GM23338 (cell line): ENCODE data around the gene CACNB2. TPM values are rescaled to one million over a fixed set of nuclear protein-coding genes. Genes with fewer than 3 reads are reported as not detected.

Experiments
- ATAC-seq: fragments of 200-7000 bp; cut with Tn5 transposase; 3 replicates; pipeline ENCODE4 v1.9.1; 2020
- DNase-seq: peaks from one replicate; pipeline ENCODE4 v3.0.0-alpha.2; 2015; ENCODE audit warnings: low spot score
- H2AFZ ChIP-seq: fragments of 200-600 bp; sonication (generic); 2 replicates; pipeline ENCODE4 v1.8.0; 2016; ENCODE audit warnings: antibody characterized with exemption, mild to moderate bottlenecking, moderate library complexity
- H3F3A ChIP-seq: fragments of 200-600 bp; sonication (generic); replicated peaks from 2 replicates; pipeline ENCODE4 v1.8.0; 2017; ENCODE audit warnings: antibody characterized with exemption, mixed run types, low read depth
- H3K27ac ChIP-seq: fragments of 200-600 bp; sonication (generic); 2 replicates; pipeline ENCODE4 v1.6.1; 2016; ENCODE audit warnings: low read depth
- H3K27me3 ChIP-seq: fragments of 200-600 bp; sonication (generic); 2 replicates; pipeline ENCODE4 v1.8.0; 2016; ENCODE audit warnings: mild to moderate bottlenecking, mixed run types, moderate library complexity; ENCODE audit not compliant: insufficient read depth
- H3K36me3 ChIP-seq: fragments of 200-600 bp; sonication (generic); 2 replicates; pipeline ENCODE4 v1.8.0; 2016; ENCODE audit warnings: mild to moderate bottlenecking; ENCODE audit not compliant: insufficient read depth
- H3K4me1 ChIP-seq: fragments of 200-600 bp; sonication (generic); 2 replicates; pipeline ENCODE4 v1.8.0; 2016; ENCODE audit warnings: mild to moderate bottlenecking, moderate library complexity; ENCODE audit not compliant: insufficient read depth
- H3K4me2 ChIP-seq: fragments of 200-600 bp; sonication (generic); 2 replicates; pipeline ENCODE4 v1.7.1; 2017; ENCODE audit warnings: mixed run types
- H3K4me3 ChIP-seq: fragments of 200-600 bp; sonication (generic); 2 replicates; pipeline ENCODE4 v1.6.1; 2016; ENCODE audit warnings: mixed run types
- H3K79me2 ChIP-seq: fragments of 200-600 bp; sonication (generic); replicated peaks from 2 replicates; pipeline ENCODE4 v1.8.0; 2017; ENCODE audit warnings: mild to moderate bottlenecking; ENCODE audit not compliant: insufficient read depth
- H3K9me2 ChIP-seq: fragments of 200-600 bp; sonication (generic); 2 replicates; pipeline ENCODE4 v1.8.0; 2017; ENCODE audit not compliant: insufficient read depth
- H4K20me1 ChIP-seq: fragments of 200-600 bp; sonication (generic); replicated peaks from 2 replicates; pipeline ENCODE4 v1.8.0; 2017; ENCODE audit warnings: mild to moderate bottlenecking; ENCODE audit not compliant: insufficient read depth
- H3K27ac Mint-ChIP-seq: 2 replicates; pipeline ENCODE4 v1.8.0; 2020; ENCODE audit warnings: inconsistent platforms, mild to moderate bottlenecking, moderate library complexity, mixed read lengths
- H3K27me3 Mint-ChIP-seq: 3 replicates; pipeline ENCODE4 v1.8.0; 2022; ENCODE audit warnings: low read depth, mild to moderate bottlenecking, moderate library complexity, mixed read lengths, inconsistent platforms; ENCODE audit not compliant: insufficient read depth, poor library complexity
- H3K36me3 Mint-ChIP-seq: 3 replicates; pipeline ENCODE4 v1.8.0; 2021; ENCODE audit warnings: low read depth, mild to moderate bottlenecking, inconsistent platforms, moderate library complexity, mixed read lengths
- H3K4me1 Mint-ChIP-seq: 3 replicates; pipeline ENCODE4 v1.8.0; 2020; ENCODE audit warnings: mild to moderate bottlenecking, inconsistent platforms, mixed read lengths
- H3K4me3 Mint-ChIP-seq: 3 replicates; pipeline ENCODE4 v1.8.0; 2021; ENCODE audit warnings: moderate library complexity, mild to moderate bottlenecking, inconsistent platforms, mixed read lengths
- H3K9me3 Mint-ChIP-seq: 3 replicates; pipeline ENCODE4 v1.8.0; 2020; ENCODE audit warnings: moderate library complexity, mild to moderate bottlenecking, inconsistent platforms, mixed read lengths
- CREB1 ChIP-seq: fragments of 250-450 bp; sonication (Bioruptor Pico); IDR thresholded peaks from 2 replicates; pipeline ENCODE4 v1.5.0; 2020; ENCODE audit warnings: low read depth, mild to moderate bottlenecking, moderate library complexity
- EZH2 ChIP-seq: fragments of 200-600 bp; sonication (generic); IDR thresholded peaks from one replicate; pipeline ENCODE4 v1.8.0; 2017; ENCODE audit warnings: antibody characterized with exemption, mild to moderate bottlenecking, low read depth; ENCODE audit not compliant: unreplicated experiment
- EZH2phosphoT487 ChIP-seq: fragments of 200-600 bp; sonication (generic); IDR thresholded peaks from one replicate; pipeline ENCODE4 v1.8.1; 2018; ENCODE audit warnings: antibody characterized with exemption; ENCODE audit not compliant: unreplicated experiment
- JUNB ChIP-seq: IDR thresholded peaks from one replicate; pipeline ENCODE4 v1.6.1; 2016; ENCODE audit warnings: antibody characterized with exemption; ENCODE audit not compliant: unreplicated experiment
- NANOG ChIP-seq: IDR thresholded peaks from 2 replicates; pipeline ENCODE4 v1.6.1; 2016; ENCODE audit warnings: antibody characterized with exemption, borderline replicate concordance
- POLR2AphosphoS5 ChIP-seq: IDR thresholded peaks from 2 replicates; pipeline ENCODE4 v1.6.1; 2016; ENCODE audit warnings: antibody characterized with exemption, low read depth
- STAT1 ChIP-seq: IDR thresholded peaks from one replicate; pipeline ENCODE4 v1.6.1; 2016; ENCODE audit warnings: antibody characterized with exemption; ENCODE audit not compliant: unreplicated experiment
- ZNF114 ChIP-seq: fragments of 250-450 bp; sonication (Bioruptor Pico); IDR thresholded peaks from 2 replicates; pipeline ENCODE4 v1.5.0; 2020; ENCODE audit warnings: mild to moderate bottlenecking, moderate library complexity
- ZNF331 ChIP-seq: fragments of 250-450 bp; sonication (Bioruptor Pico); IDR thresholded peaks from 2 replicates; pipeline ENCODE4 v1.5.0; 2020; ENCODE audit warnings: low read depth, mild to moderate bottlenecking, moderate library complexity
- polyA plus RNA-seq: library from polyadenylated mRNA; unstranded; fragments of >200 nt; fragmentation: Nextera tagmentation; extraction: Ambion mirVana; gene quantifications from 2 replicates; pipeline ENCODE4 v1.2.1, GENCODE V29; 2016
- total RNA-seq: library from RNA; depleted of rRNA; stranded (reverse); fragments of >200 nt; shearing (Covaris generic); gene quantifications from 2 replicates; pipeline ENCODE4 v1.2.3, GENCODE V29; 2014
- TF ChIP-seq, protein P1 (sequence below): IDR thresholded peaks from 2 replicates; pipeline ENCODE4 v1.6.1; 2016; ENCODE audit warnings: antibody characterized with exemption
- TF ChIP-seq, protein P2 (sequence below): fragments of 250-450 bp; sonication (Bioruptor Pico); IDR thresholded peaks from 2 replicates; pipeline ENCODE4 v1.5.0; 2020; ENCODE audit warnings: mild to moderate bottlenecking, moderate library complexity
- TF ChIP-seq, protein P3 (sequence below), 2 experiments: fragments of 200-600 bp in 1 of 2; sonication (generic) in 1 of 2; conservative IDR thresholded peaks; 2 replicates each; pipeline versions ENCODE4 v1.5.1 to v1.6.1; 2016 to 2017; ENCODE audit warnings: antibody characterized with exemption in 2 of 2, low read depth in 2 of 2, mild to moderate bottlenecking in 2 of 2, moderate library complexity in 1 of 2

The CACNB2 gene
- total and polyA plus RNA-seq, 2 experiments from 2014 or later: 5.0 to 5.9 TPM

DNA sequence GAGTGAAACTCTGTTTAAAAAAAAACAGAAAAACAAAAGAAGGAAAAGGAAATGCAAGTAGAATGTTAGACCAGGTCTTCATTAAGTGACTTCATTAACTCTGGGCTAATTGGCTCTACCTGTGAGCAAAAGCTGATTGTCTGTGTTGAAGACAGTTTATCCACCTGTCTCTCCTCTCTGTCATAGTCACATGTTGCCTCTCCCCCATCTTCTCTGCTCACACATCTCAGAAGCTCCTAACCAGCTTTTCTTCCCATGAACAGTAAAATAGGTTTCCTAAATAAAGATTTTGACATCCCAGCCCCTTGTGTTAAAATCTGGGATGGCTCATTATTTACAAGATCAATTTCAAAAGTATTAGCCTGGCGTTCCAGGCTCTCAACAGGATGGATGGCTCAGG is 222.7 kb downstream of the CACNB2 start (continued):
- no peak for TF ChIP-seq ZNF331 (CRISPR knock-in tag)
- TF ChIP-seq NANOG: no peak
- TF ChIP-seq EZH2: no peak

DNA sequence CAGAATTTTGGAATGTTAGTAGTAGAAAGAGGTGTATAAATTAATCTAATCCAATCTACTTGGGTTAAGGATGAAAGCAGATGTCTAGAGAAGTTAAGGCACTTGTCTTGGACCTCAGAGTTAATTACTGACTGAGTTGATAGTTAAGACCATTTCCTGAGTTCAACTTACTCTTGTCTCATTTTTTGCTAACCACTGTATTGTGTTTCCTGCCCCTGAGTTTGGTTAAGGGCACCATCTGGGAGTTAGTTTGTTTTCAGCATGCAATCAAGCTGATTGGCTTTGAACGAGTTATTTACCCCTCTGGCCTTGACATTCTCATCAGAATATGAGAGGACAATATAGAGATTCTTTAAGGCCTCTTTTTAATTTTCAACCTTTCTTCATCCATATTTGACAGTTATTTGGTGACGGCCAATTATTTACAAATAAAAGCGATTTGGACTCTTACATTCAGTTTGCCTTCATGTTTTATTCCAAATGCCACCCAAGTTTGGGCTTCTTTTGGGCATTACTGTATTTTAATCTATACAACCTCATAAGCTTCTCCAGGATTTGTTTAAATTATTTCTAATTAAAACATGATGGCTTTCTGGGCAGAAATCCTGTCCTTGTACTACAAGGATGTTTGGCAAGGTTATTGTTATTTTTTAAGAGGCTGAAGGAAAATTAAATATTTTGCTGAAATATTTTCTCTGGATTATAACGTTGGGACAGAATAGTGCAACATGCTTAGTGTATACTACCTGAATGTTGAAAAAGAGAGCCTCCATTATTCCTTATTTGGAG is 225.0 kb downstream of the CACNB2 start:
- Mint-ChIP-seq H3K36me3 (no peaks in the 10 kb centered on the region), H3K4me3 (no peak overlapping the region), H3K27me3 (no peaks in the 10 kb centered on the region), H3K9me3 (no peaks in the 10 kb centered on the region), H3K27ac (no peak overlapping the region), H3K4me1 (no peaks in the 10 kb centered on the region)
- no peaks in the 10 kb centered on the region for H3K9me2 ChIP-seq
- H3K79me2 ChIP-seq: no peaks in the 10 kb centered on the region
- H4K20me1 ChIP-seq: no peaks in the 10 kb centered on the region
- ATAC-seq: no peak
- no peaks in the 10 kb centered on the region for H3K27me3 ChIP-seq
- no peak overlapping the region for H3K27ac ChIP-seq
- no peak overlapping the region for H3K4me3 ChIP-seq
- H3F3A ChIP-seq: no peaks in the 10 kb centered on the region
- DNase-seq: no peak
- no peak overlapping the region for H2AFZ ChIP-seq
- H3K36me3 ChIP-seq: no peaks in the 10 kb centered on the region
- H3K4me1 ChIP-seq: no peaks in the 10 kb centered on the region
- H3K4me2 ChIP-seq: no peak overlapping the region
- TF ChIP-seq, protein P1, sequence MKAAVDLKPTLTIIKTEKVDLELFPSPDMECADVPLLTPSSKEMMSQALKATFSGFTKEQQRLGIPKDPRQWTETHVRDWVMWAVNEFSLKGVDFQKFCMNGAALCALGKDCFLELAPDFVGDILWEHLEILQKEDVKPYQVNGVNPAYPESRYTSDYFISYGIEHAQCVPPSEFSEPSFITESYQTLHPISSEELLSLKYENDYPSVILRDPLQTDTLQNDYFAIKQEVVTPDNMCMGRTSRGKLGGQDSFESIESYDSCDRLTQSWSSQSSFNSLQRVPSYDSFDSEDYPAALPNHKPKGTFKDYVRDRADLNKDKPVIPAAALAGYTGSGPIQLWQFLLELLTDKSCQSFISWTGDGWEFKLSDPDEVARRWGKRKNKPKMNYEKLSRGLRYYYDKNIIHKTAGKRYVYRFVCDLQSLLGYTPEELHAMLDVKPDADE: no peak
- TF ChIP-seq EZH2: no peak
- TF ChIP-seq POLR2AphosphoS5: no peak
- no peak for TF ChIP-seq ZNF331 (CRISPR knock-in tag)
- TF ChIP-seq CREB1 (CRISPR knock-in tag): no peak
- TF ChIP-seq STAT1: no peak
- no peak for TF ChIP-seq EZH2phosphoT487
- no peak for TF ChIP-seq JUNB
- TF ChIP-seq, protein P2, sequence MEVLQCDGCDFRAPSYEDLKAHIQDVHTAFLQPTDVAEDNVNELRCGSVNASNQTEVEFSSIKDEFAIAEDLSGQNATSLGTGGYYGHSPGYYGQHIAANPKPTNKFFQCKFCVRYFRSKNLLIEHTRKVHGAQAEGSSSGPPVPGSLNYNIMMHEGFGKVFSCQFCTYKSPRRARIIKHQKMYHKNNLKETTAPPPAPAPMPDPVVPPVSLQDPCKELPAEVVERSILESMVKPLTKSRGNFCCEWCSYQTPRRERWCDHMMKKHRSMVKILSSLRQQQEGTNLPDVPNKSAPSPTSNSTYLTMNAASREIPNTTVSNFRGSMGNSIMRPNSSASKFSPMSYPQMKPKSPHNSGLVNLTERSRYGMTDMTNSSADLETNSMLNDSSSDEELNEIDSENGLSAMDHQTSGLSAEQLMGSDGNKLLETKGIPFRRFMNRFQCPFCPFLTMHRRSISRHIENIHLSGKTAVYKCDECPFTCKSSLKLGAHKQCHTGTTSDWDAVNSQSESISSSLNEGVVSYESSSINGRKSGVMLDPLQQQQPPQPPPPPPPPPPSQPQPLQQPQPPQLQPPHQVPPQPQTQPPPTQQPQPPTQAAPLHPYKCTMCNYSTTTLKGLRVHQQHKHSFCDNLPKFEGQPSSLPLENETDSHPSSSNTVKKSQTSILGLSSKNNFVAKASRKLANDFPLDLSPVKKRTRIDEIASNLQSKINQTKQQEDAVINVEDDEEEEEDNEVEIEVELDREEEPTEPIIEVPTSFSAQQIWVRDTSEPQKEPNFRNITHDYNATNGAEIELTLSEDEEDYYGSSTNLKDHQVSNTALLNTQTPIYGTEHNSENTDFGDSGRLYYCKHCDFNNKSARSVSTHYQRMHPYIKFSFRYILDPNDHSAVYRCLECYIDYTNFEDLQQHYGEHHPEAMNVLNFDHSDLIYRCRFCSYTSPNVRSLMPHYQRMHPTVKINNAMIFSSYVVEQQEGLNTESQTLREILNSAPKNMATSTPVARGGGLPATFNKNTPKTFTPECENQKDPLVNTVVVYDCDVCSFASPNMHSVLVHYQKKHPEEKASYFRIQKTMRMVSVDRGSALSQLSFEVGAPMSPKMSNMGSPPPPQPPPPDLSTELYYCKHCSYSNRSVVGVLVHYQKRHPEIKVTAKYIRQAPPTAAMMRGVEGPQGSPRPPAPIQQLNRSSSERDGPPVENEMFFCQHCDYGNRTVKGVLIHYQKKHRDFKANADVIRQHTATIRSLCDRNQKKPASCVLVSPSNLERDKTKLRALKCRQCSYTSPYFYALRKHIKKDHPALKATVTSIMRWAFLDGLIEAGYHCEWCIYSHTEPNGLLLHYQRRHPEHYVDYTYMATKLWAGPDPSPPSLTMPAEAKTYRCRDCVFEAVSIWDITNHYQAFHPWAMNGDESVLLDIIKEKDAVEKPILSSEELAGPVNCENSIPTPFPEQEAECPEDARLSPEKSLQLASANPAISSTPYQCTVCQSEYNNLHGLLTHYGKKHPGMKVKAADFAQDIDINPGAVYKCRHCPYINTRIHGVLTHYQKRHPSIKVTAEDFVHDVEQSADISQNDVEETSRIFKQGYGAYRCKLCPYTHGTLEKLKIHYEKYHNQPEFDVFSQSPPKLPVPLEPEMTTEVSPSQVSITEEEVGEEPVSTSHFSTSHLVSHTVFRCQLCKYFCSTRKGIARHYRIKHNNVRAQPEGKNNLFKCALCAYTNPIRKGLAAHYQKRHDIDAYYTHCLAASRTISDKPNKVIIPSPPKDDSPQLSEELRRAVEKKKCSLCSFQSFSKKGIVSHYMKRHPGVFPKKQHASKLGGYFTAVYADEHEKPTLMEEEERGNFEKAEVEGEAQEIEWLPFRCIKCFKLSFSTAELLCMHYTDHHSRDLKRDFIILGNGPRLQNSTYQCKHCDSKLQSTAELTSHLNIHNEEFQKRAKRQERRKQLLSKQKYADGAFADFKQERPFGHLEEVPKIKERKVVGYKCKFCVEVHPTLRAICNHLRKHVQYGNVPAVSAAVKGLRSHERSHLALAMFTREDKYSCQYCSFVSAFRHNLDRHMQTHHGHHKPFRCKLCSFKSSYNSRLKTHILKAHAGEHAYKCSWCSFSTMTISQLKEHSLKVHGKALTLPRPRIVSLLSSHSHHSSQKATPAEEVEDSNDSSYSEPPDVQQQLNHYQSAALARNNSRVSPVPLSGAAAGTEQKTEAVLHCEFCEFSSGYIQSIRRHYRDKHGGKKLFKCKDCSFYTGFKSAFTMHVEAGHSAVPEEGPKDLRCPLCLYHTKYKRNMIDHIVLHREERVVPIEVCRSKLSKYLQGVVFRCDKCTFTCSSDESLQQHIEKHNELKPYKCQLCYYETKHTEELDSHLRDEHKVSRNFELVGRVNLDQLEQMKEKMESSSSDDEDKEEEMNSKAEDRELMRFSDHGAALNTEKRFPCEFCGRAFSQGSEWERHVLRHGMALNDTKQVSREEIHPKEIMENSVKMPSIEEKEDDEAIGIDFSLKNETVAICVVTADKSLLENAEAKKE (CRISPR knock-in tag): no peak
- TF ChIP-seq, protein P3, sequence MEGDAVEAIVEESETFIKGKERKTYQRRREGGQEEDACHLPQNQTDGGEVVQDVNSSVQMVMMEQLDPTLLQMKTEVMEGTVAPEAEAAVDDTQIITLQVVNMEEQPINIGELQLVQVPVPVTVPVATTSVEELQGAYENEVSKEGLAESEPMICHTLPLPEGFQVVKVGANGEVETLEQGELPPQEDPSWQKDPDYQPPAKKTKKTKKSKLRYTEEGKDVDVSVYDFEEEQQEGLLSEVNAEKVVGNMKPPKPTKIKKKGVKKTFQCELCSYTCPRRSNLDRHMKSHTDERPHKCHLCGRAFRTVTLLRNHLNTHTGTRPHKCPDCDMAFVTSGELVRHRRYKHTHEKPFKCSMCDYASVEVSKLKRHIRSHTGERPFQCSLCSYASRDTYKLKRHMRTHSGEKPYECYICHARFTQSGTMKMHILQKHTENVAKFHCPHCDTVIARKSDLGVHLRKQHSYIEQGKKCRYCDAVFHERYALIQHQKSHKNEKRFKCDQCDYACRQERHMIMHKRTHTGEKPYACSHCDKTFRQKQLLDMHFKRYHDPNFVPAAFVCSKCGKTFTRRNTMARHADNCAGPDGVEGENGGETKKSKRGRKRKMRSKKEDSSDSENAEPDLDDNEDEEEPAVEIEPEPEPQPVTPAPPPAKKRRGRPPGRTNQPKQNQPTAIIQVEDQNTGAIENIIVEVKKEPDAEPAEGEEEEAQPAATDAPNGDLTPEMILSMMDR (conservative IDR thresholded peaks at IDR 0.05; ENCODE audit: low read depth in 2 of 2): no peak
- no peak for TF ChIP-seq ZNF114 (CRISPR knock-in tag)
